SK-N-SH treated with all-trans-retinoic acid at 6 μM for 48 hours (cell line): ENCODE results near the gene STK33.
A peak's percentile ranks its signal among the peaks of the same experiment; 100 is the strongest.

Experiments used
- ATAC-seq: fragments of 200-7000 bp; cut with Tn5 transposase; 3 replicates; pipeline ENCODE4 v1.9.1; 2020; ENCODE audit warnings: mild to moderate bottlenecking, moderate library complexity
- ARNTL ChIP-seq: fragments of 450-650 bp; formaldehyde crosslinking; IDR thresholded peaks from 2 replicates; pipeline ENCODE4 v1.5.0; 2020; ENCODE audit warnings: low read depth, mild to moderate bottlenecking, moderate library complexity, borderline replicate concordance
- BACH2 ChIP-seq: fragments of 250-450 bp; sonication (Bioruptor Pico); IDR thresholded peaks from 2 replicates; pipeline ENCODE4 v1.9.0; 2021; ENCODE audit warnings: mild to moderate bottlenecking, borderline replicate concordance
- CSDC2 ChIP-seq: fragments of 250-450 bp; sonication (Bioruptor Pico); IDR thresholded peaks from 2 replicates; pipeline ENCODE4 v1.5.0; 2020; ENCODE audit warnings: mild to moderate bottlenecking, moderate library complexity
- ESRRG ChIP-seq: fragments of 250-450 bp; sonication (Bioruptor Pico); IDR thresholded peaks from 2 replicates; pipeline ENCODE4 v1.6.1; 2021; ENCODE audit warnings: mild to moderate bottlenecking
- GLIS3 ChIP-seq: fragments of 250-450 bp; sonication (Bioruptor Pico); IDR thresholded peaks from 2 replicates; pipeline ENCODE4 v1.5.0; 2020; ENCODE audit warnings: mild to moderate bottlenecking, moderate library complexity
- ISL1 ChIP-seq: fragments of 250-450 bp; sonication (Bioruptor Pico); IDR thresholded peaks from 2 replicates; pipeline ENCODE4 v2.1.2; 2022; ENCODE audit warnings: mild to moderate bottlenecking, moderate library complexity
- OSR1 ChIP-seq: fragments of 250-450 bp; sonication (Bioruptor Pico); IDR thresholded peaks from 2 replicates; pipeline ENCODE4 v1.8.0; 2022; ENCODE audit warnings: moderate library complexity, mild to moderate bottlenecking, inconsistent platforms
- PPARA ChIP-seq: fragments of 250-450 bp; sonication (Bioruptor Pico); IDR thresholded peaks from 2 replicates; pipeline ENCODE4 v1.5.0; 2020; ENCODE audit warnings: mild to moderate bottlenecking, borderline replicate concordance
- RARB ChIP-seq: fragments of 250-450 bp; sonication (Bioruptor Pico); IDR thresholded peaks from 2 replicates; pipeline ENCODE4 v1.8.0; 2021; ENCODE audit warnings: mild to moderate bottlenecking, moderate library complexity
- TCF4 ChIP-seq: fragments of 250-450 bp; sonication (Bioruptor Pico); IDR thresholded peaks from 2 replicates; pipeline ENCODE4 v1.8.0; 2021; ENCODE audit warnings: mild to moderate bottlenecking, moderate library complexity, borderline replicate concordance
- TOX ChIP-seq: fragments of 250-450 bp; sonication (Bioruptor Pico); IDR thresholded peaks from 2 replicates; pipeline ENCODE4 v1.8.0; 2021; ENCODE audit warnings: mild to moderate bottlenecking, moderate library complexity, borderline replicate concordance
- ZC3H10 ChIP-seq: fragments of 250-450 bp; sonication (Bioruptor Pico); IDR thresholded peaks from 2 replicates; pipeline ENCODE4 v1.5.1; 2021; ENCODE audit warnings: mild to moderate bottlenecking, moderate library complexity
- ZFP3 ChIP-seq: fragments of 250-450 bp; sonication (Bioruptor Pico); IDR thresholded peaks from 2 replicates; pipeline ENCODE4 v1.5.0; 2020; ENCODE audit warnings: mild to moderate bottlenecking, moderate library complexity
- ZFP30 ChIP-seq: fragments of 450-650 bp; formaldehyde crosslinking; IDR thresholded peaks from 2 replicates; pipeline ENCODE4 v1.5.0; 2022; ENCODE audit warnings: mild to moderate bottlenecking, moderate library complexity
- ZNF565 ChIP-seq: fragments of 450-650 bp; formaldehyde crosslinking; conservative IDR thresholded peaks from 2 replicates; pipeline ENCODE4 v1.5.0; 2020; ENCODE audit warnings: low read depth, mild to moderate bottlenecking, moderate library complexity
- TF ChIP-seq, protein P1 (sequence below): fragments of 250-450 bp; sonication (Bioruptor Pico); IDR thresholded peaks from 2 replicates; pipeline ENCODE4 v1.5.0; 2020; ENCODE audit warnings: mild to moderate bottlenecking, moderate library complexity
- TF ChIP-seq, protein P2 (sequence below): fragments of 250-450 bp; sonication (Bioruptor Pico); IDR thresholded peaks from 2 replicates; pipeline ENCODE4 v1.5.1; 2021; ENCODE audit warnings: mild to moderate bottlenecking, moderate library complexity
- TF ChIP-seq, protein P3 (sequence below): fragments of 250-450 bp; sonication (Bioruptor Pico); IDR thresholded peaks from 2 replicates; pipeline ENCODE4 v1.8.0; 2021; ENCODE audit warnings: low read depth, mild to moderate bottlenecking, moderate library complexity, borderline replicate concordance
- TF ChIP-seq, protein P4 (sequence below): fragments of 250-450 bp; sonication (Bioruptor Pico); IDR thresholded peaks from 2 replicates; pipeline ENCODE4 v1.5.1; 2020; ENCODE audit warnings: low read depth, mild to moderate bottlenecking, moderate library complexity
- TF ChIP-seq, protein P5 (sequence below): fragments of 250-450 bp; sonication (Bioruptor Pico); IDR thresholded peaks from 2 replicates; pipeline ENCODE4 v1.8.0; 2020; ENCODE audit warnings: mild to moderate bottlenecking, moderate library complexity, borderline replicate concordance

Gene STK33

DNA sequence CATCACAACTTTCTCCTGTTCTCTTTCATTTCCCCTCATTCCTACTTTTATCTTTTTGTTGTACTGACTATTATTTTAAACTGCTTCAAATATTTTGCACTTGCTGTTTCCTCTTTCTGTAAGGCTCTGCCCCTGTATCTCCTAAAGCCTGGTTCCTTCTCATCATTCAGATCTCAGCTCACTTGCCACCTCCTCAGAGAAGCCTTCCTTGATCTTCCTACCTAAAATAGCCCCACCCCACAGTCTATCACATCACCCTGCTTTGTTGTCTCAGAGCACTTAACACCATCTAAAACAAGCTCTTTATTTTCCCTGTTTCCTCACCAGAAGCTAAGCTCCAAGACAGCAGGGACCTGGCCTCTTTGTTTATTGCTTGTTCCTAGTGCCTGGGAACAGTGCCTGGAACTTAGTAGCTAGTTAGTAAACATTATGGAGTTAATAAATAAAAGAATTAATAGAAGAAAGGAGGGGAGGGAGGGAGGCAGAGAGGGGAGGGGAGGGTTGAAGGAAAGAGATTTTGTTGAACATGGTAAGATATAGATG is 2.5 kb upstream of the STK33 start:
- no peak for ATAC-seq
- TF ChIP-seq PPARA (CRISPR knock-in tag) (no peak), ZC3H10 (CRISPR knock-in tag) (no peak), OSR1 (no peak), RARB (CRISPR knock-in tag) (no peak), CSDC2 (CRISPR knock-in tag) (no peak), ISL1 (CRISPR knock-in tag) (no peak), GLIS3 (CRISPR knock-in tag) (no peak), ESRRG (CRISPR knock-in tag) (no peak), TCF4 (CRISPR knock-in tag) (no peak), ZFP30 (CRISPR knock-in tag) (no peak), ZFP3 (CRISPR knock-in tag) (no peak)
- TF ChIP-seq, protein P1, sequence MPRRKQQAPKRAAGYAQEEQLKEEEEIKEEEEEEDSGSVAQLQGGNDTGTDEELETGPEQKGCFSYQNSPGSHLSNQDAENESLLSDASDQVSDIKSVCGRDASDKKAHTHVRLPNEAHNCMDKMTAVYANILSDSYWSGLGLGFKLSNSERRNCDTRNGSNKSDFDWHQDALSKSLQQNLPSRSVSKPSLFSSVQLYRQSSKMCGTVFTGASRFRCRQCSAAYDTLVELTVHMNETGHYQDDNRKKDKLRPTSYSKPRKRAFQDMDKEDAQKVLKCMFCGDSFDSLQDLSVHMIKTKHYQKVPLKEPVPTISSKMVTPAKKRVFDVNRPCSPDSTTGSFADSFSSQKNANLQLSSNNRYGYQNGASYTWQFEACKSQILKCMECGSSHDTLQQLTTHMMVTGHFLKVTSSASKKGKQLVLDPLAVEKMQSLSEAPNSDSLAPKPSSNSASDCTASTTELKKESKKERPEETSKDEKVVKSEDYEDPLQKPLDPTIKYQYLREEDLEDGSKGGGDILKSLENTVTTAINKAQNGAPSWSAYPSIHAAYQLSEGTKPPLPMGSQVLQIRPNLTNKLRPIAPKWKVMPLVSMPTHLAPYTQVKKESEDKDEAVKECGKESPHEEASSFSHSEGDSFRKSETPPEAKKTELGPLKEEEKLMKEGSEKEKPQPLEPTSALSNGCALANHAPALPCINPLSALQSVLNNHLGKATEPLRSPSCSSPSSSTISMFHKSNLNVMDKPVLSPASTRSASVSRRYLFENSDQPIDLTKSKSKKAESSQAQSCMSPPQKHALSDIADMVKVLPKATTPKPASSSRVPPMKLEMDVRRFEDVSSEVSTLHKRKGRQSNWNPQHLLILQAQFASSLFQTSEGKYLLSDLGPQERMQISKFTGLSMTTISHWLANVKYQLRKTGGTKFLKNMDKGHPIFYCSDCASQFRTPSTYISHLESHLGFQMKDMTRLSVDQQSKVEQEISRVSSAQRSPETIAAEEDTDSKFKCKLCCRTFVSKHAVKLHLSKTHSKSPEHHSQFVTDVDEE (CRISPR knock-in tag) = no peak
- TF ChIP-seq, protein P2, sequence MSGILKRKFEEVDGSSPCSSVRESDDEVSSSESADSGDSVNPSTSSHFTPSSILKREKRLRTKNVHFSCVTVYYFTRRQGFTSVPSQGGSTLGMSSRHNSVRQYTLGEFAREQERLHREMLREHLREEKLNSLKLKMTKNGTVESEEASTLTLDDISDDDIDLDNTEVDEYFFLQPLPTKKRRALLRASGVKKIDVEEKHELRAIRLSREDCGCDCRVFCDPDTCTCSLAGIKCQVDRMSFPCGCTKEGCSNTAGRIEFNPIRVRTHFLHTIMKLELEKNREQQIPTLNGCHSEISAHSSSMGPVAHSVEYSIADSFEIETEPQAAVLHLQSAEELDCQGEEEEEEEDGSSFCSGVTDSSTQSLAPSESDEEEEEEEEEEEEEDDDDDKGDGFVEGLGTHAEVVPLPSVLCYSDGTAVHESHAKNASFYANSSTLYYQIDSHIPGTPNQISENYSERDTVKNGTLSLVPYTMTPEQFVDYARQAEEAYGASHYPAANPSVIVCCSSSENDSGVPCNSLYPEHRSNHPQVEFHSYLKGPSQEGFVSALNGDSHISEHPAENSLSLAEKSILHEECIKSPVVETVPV = no peak
- TF ChIP-seq, protein P3, sequence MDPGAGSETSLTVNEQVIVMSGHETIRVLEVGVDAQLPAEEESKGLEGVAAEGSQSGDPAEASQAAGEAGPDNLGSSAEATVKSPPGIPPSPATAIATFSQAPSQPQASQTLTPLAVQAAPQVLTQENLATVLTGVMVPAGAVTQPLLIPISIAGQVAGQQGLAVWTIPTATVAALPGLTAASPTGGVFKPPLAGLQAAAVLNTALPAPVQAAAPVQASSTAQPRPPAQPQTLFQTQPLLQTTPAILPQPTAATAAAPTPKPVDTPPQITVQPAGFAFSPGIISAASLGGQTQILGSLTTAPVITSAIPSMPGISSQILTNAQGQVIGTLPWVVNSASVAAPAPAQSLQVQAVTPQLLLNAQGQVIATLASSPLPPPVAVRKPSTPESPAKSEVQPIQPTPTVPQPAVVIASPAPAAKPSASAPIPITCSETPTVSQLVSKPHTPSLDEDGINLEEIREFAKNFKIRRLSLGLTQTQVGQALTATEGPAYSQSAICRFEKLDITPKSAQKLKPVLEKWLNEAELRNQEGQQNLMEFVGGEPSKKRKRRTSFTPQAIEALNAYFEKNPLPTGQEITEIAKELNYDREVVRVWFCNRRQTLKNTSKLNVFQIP = no peak
- TF ChIP-seq, protein P4, sequence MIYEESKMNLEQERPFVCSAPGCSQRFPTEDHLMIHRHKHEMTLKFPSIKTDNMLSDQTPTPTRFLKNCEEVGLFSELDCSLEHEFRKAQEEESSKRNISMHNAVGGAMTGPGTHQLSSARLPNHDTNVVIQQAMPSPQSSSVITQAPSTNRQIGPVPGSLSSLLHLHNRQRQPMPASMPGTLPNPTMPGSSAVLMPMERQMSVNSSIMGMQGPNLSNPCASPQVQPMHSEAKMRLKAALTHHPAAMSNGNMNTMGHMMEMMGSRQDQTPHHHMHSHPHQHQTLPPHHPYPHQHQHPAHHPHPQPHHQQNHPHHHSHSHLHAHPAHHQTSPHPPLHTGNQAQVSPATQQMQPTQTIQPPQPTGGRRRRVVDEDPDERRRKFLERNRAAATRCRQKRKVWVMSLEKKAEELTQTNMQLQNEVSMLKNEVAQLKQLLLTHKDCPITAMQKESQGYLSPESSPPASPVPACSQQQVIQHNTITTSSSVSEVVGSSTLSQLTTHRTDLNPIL (CRISPR knock-in tag) = no peak
- TF ChIP-seq, protein P5, sequence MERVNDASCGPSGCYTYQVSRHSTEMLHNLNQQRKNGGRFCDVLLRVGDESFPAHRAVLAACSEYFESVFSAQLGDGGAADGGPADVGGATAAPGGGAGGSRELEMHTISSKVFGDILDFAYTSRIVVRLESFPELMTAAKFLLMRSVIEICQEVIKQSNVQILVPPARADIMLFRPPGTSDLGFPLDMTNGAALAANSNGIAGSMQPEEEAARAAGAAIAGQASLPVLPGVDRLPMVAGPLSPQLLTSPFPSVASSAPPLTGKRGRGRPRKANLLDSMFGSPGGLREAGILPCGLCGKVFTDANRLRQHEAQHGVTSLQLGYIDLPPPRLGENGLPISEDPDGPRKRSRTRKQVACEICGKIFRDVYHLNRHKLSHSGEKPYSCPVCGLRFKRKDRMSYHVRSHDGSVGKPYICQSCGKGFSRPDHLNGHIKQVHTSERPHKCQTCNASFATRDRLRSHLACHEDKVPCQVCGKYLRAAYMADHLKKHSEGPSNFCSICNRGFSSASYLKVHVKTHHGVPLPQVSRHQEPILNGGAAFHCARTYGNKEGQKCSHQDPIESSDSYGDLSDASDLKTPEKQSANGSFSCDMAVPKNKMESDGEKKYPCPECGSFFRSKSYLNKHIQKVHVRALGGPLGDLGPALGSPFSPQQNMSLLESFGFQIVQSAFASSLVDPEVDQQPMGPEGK (CRISPR knock-in tag) = no peak

DNA sequence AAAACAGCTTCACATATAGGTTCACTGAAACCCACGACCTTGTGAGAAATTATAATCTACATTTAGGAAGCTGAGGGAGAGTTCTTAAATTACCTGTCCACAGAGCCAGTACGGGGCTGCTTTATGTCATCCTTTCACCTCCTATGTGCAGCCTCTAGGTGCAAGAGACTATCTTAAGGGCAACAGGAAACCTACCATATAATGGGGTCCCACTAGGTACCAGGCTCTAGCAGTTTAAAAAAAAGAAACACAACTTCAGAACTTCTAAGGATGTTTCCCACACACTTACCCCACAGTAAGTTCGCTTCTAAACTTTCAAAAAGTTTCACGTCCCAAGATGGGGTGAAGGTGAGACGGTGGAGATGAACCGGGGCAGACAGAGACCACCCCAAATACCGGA is 573 bp downstream of the STK33 start:
- TF ChIP-seq BACH2 (no peak), GLIS3 (CRISPR knock-in tag) (no peak), ARNTL (no peak), RARB (CRISPR knock-in tag) (no peak), ZNF565 (no peak), ISL1 (CRISPR knock-in tag) (no peak), ZC3H10 (CRISPR knock-in tag) (no peak), TOX (no peak), ZFP3 (CRISPR knock-in tag) (no peak), TCF4 (CRISPR knock-in tag) (no peak), PPARA (CRISPR knock-in tag) (no peak)
- TF ChIP-seq, protein P2 = no peak
- TF ChIP-seq, protein P1 (CRISPR knock-in tag) = no peak
- ATAC-seq = peak; percentile 32
